Ascending aorta (tissue), 2 donors: Measurements from ENCODE around the gene MCTP2. TPM values are rescaled to one million over a fixed set of nuclear protein-coding genes. Genes with fewer than 3 reads are reported as not detected.

Source experiments
- DNase-seq, 2 donors: peaks; one replicate each; pipeline ENCODE4 v3.0.0-alpha.2; 2019; ENCODE audit warnings: low spot score in 2 of 2
- H3K27ac ChIP-seq, 2 donors: fragments of 200-600 bp; sonication (generic); one replicate each; pipeline ENCODE4 v1.5.1; 2016 to 2017; ENCODE audit warnings: mild to moderate bottlenecking in 1 of 2
- H3K27me3 ChIP-seq: fragments of 200-600 bp; sonication (generic); one replicate; pipeline ENCODE4 v1.5.1; 2017
- H3K36me3 ChIP-seq, 2 donors: fragments of 200-600 bp; sonication (generic); one replicate each; pipeline ENCODE4 v1.5.1; 2016
- H3K4me1 ChIP-seq, 2 donors: fragments of 200-600 bp; sonication (generic); one replicate each; pipeline ENCODE4 v1.5.1; 2016 to 2017; ENCODE audit warnings: mild to moderate bottlenecking in 1 of 2
- H3K4me3 ChIP-seq, 2 donors: fragments of 200-600 bp; sonication (generic); one replicate each; pipeline ENCODE4 v1.5.1; 2016 to 2017; ENCODE audit warnings: mild to moderate bottlenecking in 1 of 2
- H3K9me3 ChIP-seq, 2 donors: fragments of 200-600 bp; sonication (generic); one replicate each; pipeline ENCODE4 v1.5.1; 2016
- intact Hi-C: fragments of 100-400 bp; cut with DNase I; formaldehyde crosslinking; loops from one replicate; pipeline ENCODE4 v1.15.1; 2023
- total RNA-seq: library from RNA; depleted of rRNA; stranded (reverse); fragments of >200 nt; gene quantifications from one replicate; pipeline ENCODE4 v1.1.0, GENCODE V29; 2016
- TF ChIP-seq, protein P1 (sequence below), 3 experiments: fragments of 200-600 bp in 2 of 3; fragments of 450-650 bp in 1 of 3; sonication (generic) in 2 of 3; IDR thresholded peaks; one replicate each; pipeline ENCODE4 v1.5.1; 2016 to 2019; ENCODE audit warnings: antibody characterized with exemption in 3 of 3, mild to moderate bottlenecking in 1 of 3, moderate library complexity in 1 of 3

MCTP2 gene
- total RNA-seq, 1 donor from 2014 or later: 25.5 TPM

DNA sequence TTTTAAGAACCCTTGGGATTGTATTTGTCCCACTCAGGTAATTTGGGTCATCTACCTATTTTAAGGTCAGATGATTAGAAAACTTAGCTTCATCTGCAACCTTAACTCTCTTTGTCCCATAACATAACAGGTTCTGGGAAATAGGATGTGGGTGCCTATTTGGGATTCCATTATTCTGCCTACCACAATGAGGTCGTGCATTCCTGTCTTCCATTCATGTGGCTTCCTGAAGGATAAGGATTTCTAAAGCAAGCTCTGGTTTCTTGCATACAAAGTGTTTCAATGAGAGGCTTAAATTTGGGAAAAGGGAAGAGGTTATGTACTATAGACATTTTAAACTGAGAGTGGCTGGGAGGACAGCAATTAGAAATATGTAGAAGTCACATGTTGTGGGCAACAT is 190.3 kb downstream of the MCTP2 start:
- Histone ChIP-seq H3K27me3 (no peaks in the 10 kb centered on the region), H3K4me1 (peaks cover 2 to 3% of the 10 kb centered on the region in 2 donors), H3K9me3 (peaks cover 0 to 5% of the 10 kb centered on the region in 2 donors), H3K27ac (no peak overlapping the region), H3K4me3 (no peak overlapping the region), H3K36me3 (no peaks in the 10 kb centered on the region)
- TF ChIP-seq, protein P1, sequence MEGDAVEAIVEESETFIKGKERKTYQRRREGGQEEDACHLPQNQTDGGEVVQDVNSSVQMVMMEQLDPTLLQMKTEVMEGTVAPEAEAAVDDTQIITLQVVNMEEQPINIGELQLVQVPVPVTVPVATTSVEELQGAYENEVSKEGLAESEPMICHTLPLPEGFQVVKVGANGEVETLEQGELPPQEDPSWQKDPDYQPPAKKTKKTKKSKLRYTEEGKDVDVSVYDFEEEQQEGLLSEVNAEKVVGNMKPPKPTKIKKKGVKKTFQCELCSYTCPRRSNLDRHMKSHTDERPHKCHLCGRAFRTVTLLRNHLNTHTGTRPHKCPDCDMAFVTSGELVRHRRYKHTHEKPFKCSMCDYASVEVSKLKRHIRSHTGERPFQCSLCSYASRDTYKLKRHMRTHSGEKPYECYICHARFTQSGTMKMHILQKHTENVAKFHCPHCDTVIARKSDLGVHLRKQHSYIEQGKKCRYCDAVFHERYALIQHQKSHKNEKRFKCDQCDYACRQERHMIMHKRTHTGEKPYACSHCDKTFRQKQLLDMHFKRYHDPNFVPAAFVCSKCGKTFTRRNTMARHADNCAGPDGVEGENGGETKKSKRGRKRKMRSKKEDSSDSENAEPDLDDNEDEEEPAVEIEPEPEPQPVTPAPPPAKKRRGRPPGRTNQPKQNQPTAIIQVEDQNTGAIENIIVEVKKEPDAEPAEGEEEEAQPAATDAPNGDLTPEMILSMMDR (IDR thresholded peaks at IDR 0.05): no peak
- intact Hi-C loops: no loop called here
- no peak for DNase-seq

DNA sequence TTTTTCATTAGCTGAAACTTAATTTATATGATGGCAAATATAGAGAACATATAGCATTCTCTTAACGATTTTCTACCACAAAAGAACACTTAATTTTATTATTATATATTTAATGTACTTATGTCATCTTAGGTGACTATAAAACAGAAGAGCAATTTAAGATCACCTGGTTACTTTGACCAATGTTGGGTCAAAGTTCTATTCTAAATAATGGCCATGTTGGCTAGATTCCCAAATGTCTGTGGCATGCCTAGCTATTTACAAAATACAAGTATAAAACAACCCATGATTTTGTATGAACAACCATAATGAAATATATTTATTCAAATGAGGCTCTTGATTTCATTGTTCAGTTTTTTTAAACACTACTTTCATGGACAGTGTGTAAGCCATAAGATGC is 200.9 kb downstream of the MCTP2 start:
- intact Hi-C loops: no loop called here
- Histone ChIP-seq H3K27ac (no peak overlapping the region), H3K4me3 (no peak overlapping the region), H3K27me3 (no peaks in the 10 kb centered on the region), H3K4me1 (no peaks in the 10 kb centered on the region), H3K36me3 (no peaks in the 10 kb centered on the region), H3K9me3 (peaks cover 0 to 7% of the 10 kb centered on the region in 2 donors)
- DNase-seq: no peak
- TF ChIP-seq, protein P1 (IDR thresholded peaks at IDR 0.05): no peak

DNA sequence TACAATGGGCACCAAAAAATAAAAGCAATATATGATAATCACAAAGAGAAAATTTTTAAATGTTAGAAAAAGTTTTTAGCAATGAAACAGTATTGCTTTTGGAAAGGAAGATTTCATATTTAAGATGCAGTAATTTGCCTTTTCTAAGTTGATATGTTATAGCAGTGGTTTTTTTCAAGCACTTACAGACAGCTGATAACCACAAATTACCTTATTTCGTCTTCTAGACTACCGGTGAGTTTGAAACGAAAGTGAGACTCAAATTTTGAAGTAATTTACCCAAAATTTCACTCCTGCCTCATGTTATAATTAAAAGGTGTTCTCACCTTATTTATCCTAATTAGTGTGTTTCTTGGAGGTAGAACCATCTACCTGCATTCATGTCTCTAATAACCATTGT is 207.8 kb downstream of the MCTP2 start:
- Histone ChIP-seq H3K4me1 (no peaks in the 10 kb centered on the region), H3K4me3 (no peak overlapping the region), H3K36me3 (no peaks in the 10 kb centered on the region), H3K27ac (no peak overlapping the region), H3K9me3 (no peaks in the 10 kb centered on the region), H3K27me3 (no peaks in the 10 kb centered on the region)
- no peak for DNase-seq
- intact Hi-C loops: no loop called here
- TF ChIP-seq, protein P1 (IDR thresholded peaks at IDR 0.05): no peak

DNA sequence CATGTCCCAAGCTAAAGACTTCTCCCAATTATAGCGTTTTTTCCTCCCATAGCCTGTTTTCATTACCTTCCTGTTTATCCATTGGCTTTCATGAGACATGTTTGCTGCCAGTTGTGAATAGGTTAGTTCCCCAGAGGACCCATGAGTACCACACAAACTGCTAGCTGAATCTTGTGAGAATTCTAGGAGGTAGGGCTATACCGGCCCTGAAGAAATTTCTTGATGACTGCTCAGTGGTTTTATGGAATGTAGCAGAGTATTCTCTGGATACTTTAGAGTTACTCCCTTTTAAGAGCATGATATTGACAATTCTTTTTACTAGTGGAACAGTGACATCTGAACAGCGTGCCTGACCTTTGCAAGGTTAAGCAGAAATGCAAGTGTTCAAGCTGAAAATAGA is 210.4 kb downstream of the MCTP2 start:
- H3K36me3 ChIP-seq: no peaks in the 10 kb centered on the region
- H3K4me1 ChIP-seq: no peaks in the 10 kb centered on the region
- intact Hi-C loops: no loop called here
- no peaks in the 10 kb centered on the region for H3K27me3 ChIP-seq
- no peaks in the 10 kb centered on the region for H3K9me3 ChIP-seq
- H3K27ac ChIP-seq: no peak overlapping the region
- DNase-seq: no peak
- H3K4me3 ChIP-seq: no peak overlapping the region
- TF ChIP-seq, protein P1 (IDR thresholded peaks at IDR 0.05): no peak

DNA sequence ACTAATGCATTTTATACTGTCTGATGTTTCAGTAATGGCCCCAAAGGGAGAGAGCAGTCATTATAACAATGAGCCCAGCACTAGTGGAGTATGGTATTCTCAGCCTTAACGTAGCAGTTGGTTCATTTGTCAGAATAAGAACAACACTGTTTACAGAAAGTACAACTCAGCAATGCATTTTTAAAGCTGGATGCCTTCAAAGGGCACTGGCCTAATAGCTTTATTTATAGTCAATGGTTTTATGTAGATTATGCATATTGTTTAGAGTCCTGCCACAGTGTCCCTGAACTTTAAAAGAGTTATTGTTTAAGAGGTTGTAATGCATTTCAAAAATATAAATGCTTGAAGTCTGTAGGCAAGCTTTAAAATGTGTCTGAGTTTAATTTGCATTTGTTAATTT is 211.1 kb downstream of the MCTP2 start:
- intact Hi-C loops: no loop called here
- Histone ChIP-seq H3K36me3 (no peaks in the 10 kb centered on the region), H3K9me3 (no peaks in the 10 kb centered on the region), H3K27ac (no peak overlapping the region), H3K4me3 (no peak overlapping the region), H3K4me1 (no peaks in the 10 kb centered on the region), H3K27me3 (no peaks in the 10 kb centered on the region)
- TF ChIP-seq, protein P1 (IDR thresholded peaks at IDR 0.05): no peak
- no peak for DNase-seq

DNA sequence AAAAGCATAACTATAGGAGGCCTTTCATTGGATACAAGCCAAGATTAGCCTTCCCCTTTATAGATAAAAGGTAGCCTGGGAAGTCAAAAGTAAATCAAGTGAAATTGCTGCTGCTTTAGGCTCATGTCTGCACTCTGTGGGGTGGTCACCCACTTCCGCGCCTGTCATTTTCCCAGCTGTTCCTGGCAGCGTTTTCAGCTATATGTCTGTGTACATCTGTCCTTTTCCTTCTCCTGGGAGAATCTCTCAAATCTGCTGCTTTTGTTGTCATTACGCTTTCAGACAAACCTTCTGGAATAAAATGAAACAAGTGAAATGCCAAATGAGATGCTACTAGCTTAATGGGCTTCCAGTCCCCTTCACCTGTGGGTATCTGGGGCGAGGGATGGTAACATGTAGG is 211.8 kb downstream of the MCTP2 start:
- no peaks in the 10 kb centered on the region for H3K27me3 ChIP-seq
- H3K36me3 ChIP-seq: no peaks in the 10 kb centered on the region
- H3K4me3 ChIP-seq: no peak overlapping the region
- no peaks in the 10 kb centered on the region for H3K4me1 ChIP-seq
- H3K9me3 ChIP-seq: no peaks in the 10 kb centered on the region
- intact Hi-C loops: no loop called here
- TF ChIP-seq, protein P1 (IDR thresholded peaks at IDR 0.05): no peak
- no peak overlapping the region for H3K27ac ChIP-seq
- DNase-seq: no peak
